HCT116 (cell line): Measurements from ENCODE around the gene ZC3H13. TPM values are rescaled to one million over a fixed set of nuclear protein-coding genes. Genes with fewer than 3 reads are reported as not detected.

Experiments used
- ATAC-seq: fragments of 200-7000 bp; cut with Tn5 transposase; 2 replicates; pipeline ENCODE4 v1.9.1; 2020; ENCODE audit warnings: mild to moderate bottlenecking, moderate library complexity
- BruUV-seq: library from RNA; stranded (reverse); fragments of 400-500 nt; replicated peaks from 2 replicates; lab custom pipeline; 2021; lab: Mats Ljungman, UMichigan
- CTCF ChIA-PET: fragments of 300-600 bp; sonication (Branson Sonifier 250); formaldehyde crosslinking; loops from one replicate; lab custom pipeline; 2021; ENCODE audit warnings: antibody characterized with exemption; lab: Charles Lee
- POLR2A ChIA-PET: fragments of 300-600, 350-600 bp; sonication (Branson Sonifier 250); formaldehyde crosslinking; loops from one replicate; lab custom pipeline; 2021; ENCODE audit warnings: antibody characterized with exemption; lab: Charles Lee
- RAD21 ChIA-PET, 2 experiments: fragments of 300-600 bp; sonication (Branson Sonifier 250); formaldehyde crosslinking; loops; one replicate each; lab custom pipeline; 2023; ENCODE audit warnings: low total read pairs in 2 of 2; ENCODE audit not compliant: uncharacterized antibody in 2 of 2, unreplicated experiment in 2 of 2, low non-redundant PET in 1 of 2; lab: Charles Lee
- DNase-seq: peaks from one replicate; pipeline ENCODE4 v3.0.0-alpha.2; 2010; ENCODE audit warnings: low read depth, low spot score
- H2AFZ ChIP-seq: fragments of 200-600 bp; shearing (Covaris generic), sonication (generic); 2 replicates; pipeline ENCODE4 v1.6.1; 2017; ENCODE audit warnings: low read depth, mixed run types, mixed read lengths, antibody characterized with exemption, low read length; ENCODE audit not compliant: poor library complexity, severe bottlenecking
- H3K27ac ChIP-seq: 2 replicates; pipeline ENCODE4 v1.5.1; 2012; ENCODE audit warnings: low read depth, low read length
- H3K27me3 ChIP-seq: fragments of 200-600 bp; sonication (generic); 2 replicates; pipeline ENCODE4 v1.6.1; 2016; ENCODE audit warnings: mixed run types, low read length, mixed read lengths; ENCODE audit not compliant: insufficient read depth
- H3K36me3 ChIP-seq, 2 experiments: fragments of 200-500 bp in 1 of 2; fragments of 200-600 bp in 1 of 2; sonication (Bioruptor generic) in 1 of 2; sonication (generic) in 1 of 2; 2 replicates each; pipeline versions ENCODE4 v1.5.1 to v1.6.1; 2014 to 2016; ENCODE audit warnings: low read length in 2 of 2, inconsistent platforms in 1 of 2, mixed read lengths in 1 of 2, mixed run types in 1 of 2; ENCODE audit not compliant: insufficient read depth in 2 of 2, control insufficient read depth in 1 of 2
- H3K4me1 ChIP-seq, 2 experiments: fragments of 200-600 bp in 1 of 2; sonication (generic) in 1 of 2; 2 replicates each; pipeline versions ENCODE4 v1.5.1 to v1.6.1; 2012 to 2017; ENCODE audit warnings: low read length in 2 of 2, inconsistent platforms in 1 of 2, mild to moderate bottlenecking in 1 of 2, mixed read lengths in 1 of 2, mixed run types in 1 of 2, moderate library complexity in 1 of 2; ENCODE audit not compliant: insufficient read depth in 2 of 2, control insufficient read depth in 1 of 2
- H3K4me2 ChIP-seq: fragments of 200-600 bp; sonication (generic); 2 replicates; pipeline ENCODE4 v1.6.1; 2017; ENCODE audit warnings: mixed run types, low read length, mixed read lengths
- H3K4me3 ChIP-seq, 2 experiments: fragments of 200-600 bp in 1 of 2; sonication (generic) in 1 of 2; replicated peaks in 1 of 2; 2 replicates each; pipeline ENCODE4 v1.5.1; 2011 to 2016; ENCODE audit warnings: low read length in 2 of 2, control low read depth in 1 of 2, low read depth in 1 of 2, mild to moderate bottlenecking in 1 of 2, mixed read lengths in 1 of 2, mixed run types in 1 of 2
- H3K79me2 ChIP-seq: fragments of 200-600 bp; sonication (generic); 2 replicates; pipeline ENCODE4 v1.6.1; 2017; ENCODE audit warnings: mild to moderate bottlenecking, mixed run types, low read length, moderate library complexity, mixed read lengths; ENCODE audit not compliant: insufficient read depth
- H3K9ac ChIP-seq: fragments of 200-600 bp; sonication (generic); 2 replicates; pipeline ENCODE4 v1.6.1; 2016; ENCODE audit warnings: low read length, mixed read lengths
- H3K9me2 ChIP-seq: fragments of 200-600 bp; sonication (generic), shearing (Covaris generic); 2 replicates; pipeline ENCODE4 v1.6.1; 2017; ENCODE audit warnings: mixed run types, mild to moderate bottlenecking, moderate library complexity; ENCODE audit not compliant: insufficient read depth
- H3K9me3 ChIP-seq, 2 experiments: fragments of 200-500 bp in 1 of 2; fragments of 200-600 bp in 1 of 2; sonication (Bioruptor generic) in 1 of 2; sonication (generic) in 1 of 2; 2 replicates each; pipeline ENCODE4 v1.6.1; 2014 to 2017; ENCODE audit warnings: low read length in 2 of 2, mixed read lengths in 2 of 2, inconsistent platforms in 1 of 2, low read depth in 1 of 2, mild to moderate bottlenecking in 1 of 2, mixed run types in 1 of 2, moderate library complexity in 1 of 2; ENCODE audit not compliant: control insufficient read depth in 1 of 2, insufficient read depth in 1 of 2
- H4K20me1 ChIP-seq: fragments of 200-600 bp; sonication (generic), shearing (Covaris generic); 2 replicates; pipeline ENCODE4 v1.6.1; 2017; ENCODE audit warnings: mixed run types, mild to moderate bottlenecking, moderate library complexity; ENCODE audit not compliant: insufficient read depth
- CBX3 ChIP-seq: IDR thresholded peaks from 2 replicates; pipeline ENCODE4 v1.6.1; 2012; ENCODE audit warnings: low read depth
- CEBPB ChIP-seq: IDR thresholded peaks from 2 replicates; pipeline ENCODE4 v1.6.1; 2012; ENCODE audit warnings: low read depth
- EGR1 ChIP-seq: IDR thresholded peaks from 2 replicates; pipeline ENCODE4 v1.6.1; 2012; ENCODE audit warnings: low read depth
- ELF1 ChIP-seq: IDR thresholded peaks from 2 replicates; pipeline ENCODE4 v1.6.1; 2012; ENCODE audit warnings: low read depth, borderline replicate concordance
- EZH2 ChIP-seq: fragments of 200-600 bp; sonication (generic); IDR thresholded peaks from 2 replicates; pipeline ENCODE4 v1.6.1; 2017; ENCODE audit warnings: antibody characterized with exemption, mixed run types
- EZH2phosphoT487 ChIP-seq: fragments of 200-600 bp; IDR thresholded peaks from 2 replicates; pipeline ENCODE4 v1.6.1; 2018; ENCODE audit warnings: antibody characterized with exemption, borderline replicate concordance
- FOSL1 ChIP-seq: IDR thresholded peaks from 2 replicates; pipeline ENCODE4 v1.6.1; 2012; ENCODE audit warnings: low read depth
- JUND ChIP-seq: IDR thresholded peaks from 2 replicates; pipeline ENCODE4 v1.6.1; 2012
- POLR2A ChIP-seq: IDR thresholded peaks from 2 replicates; pipeline ENCODE4 v1.7.0; 2011; ENCODE audit warnings: borderline replicate concordance; ENCODE audit not compliant: insufficient read depth, insufficient read length; ENCODE audit errors: extremely low read depth
- POLR2AphosphoS5 ChIP-seq: IDR thresholded peaks from 2 replicates; pipeline ENCODE4 v1.6.1; 2011; ENCODE audit warnings: mild to moderate bottlenecking, low read depth, low read length, moderate library complexity
- RAD21 ChIP-seq: IDR thresholded peaks from 2 replicates; pipeline ENCODE4 v1.6.1; 2012; ENCODE audit warnings: low read depth, mild to moderate bottlenecking
- SIN3A ChIP-seq: IDR thresholded peaks from 2 replicates; pipeline ENCODE4 v1.6.1; 2012; ENCODE audit warnings: low read depth
- SP1 ChIP-seq: IDR thresholded peaks from 2 replicates; pipeline ENCODE4 v1.6.1; 2012; ENCODE audit warnings: low read depth
- SRF ChIP-seq: IDR thresholded peaks from 2 replicates; pipeline ENCODE4 v1.6.1; 2012; ENCODE audit warnings: low read depth
- YY1 ChIP-seq: IDR thresholded peaks from 2 replicates; pipeline ENCODE4 v1.6.1; 2011; ENCODE audit warnings: low read length, low read depth, moderate library complexity, mild to moderate bottlenecking; ENCODE audit not compliant: insufficient replicate concordance; ENCODE audit errors: extremely low read depth
- intact Hi-C: fragments of 100-400 bp; cut with micrococcal nuclease; formaldehyde crosslinking; loops from 2 replicates; pipeline ENCODE4 v1.10.0; 2022
- total RNA-seq: library from RNA; stranded (reverse); gene quantifications from one replicate; pipeline ENCODE4 v1.2.1, GENCODE V29; 2021; ENCODE audit not compliant: unreplicated experiment
- TF ChIP-seq, protein P1 (sequence below): IDR thresholded peaks from 2 replicates; pipeline ENCODE4 v1.6.1; 2012
- TF ChIP-seq, protein P2 (sequence below): IDR thresholded peaks from 2 replicates; pipeline ENCODE4 v1.6.1; 2011; ENCODE audit warnings: mild to moderate bottlenecking, low read length, moderate library complexity; ENCODE audit not compliant: insufficient replicate concordance; ENCODE audit errors: extremely low read depth
- TF ChIP-seq, protein P3 (sequence below): IDR thresholded peaks from 2 replicates; pipeline ENCODE4 v1.6.1; 2012; ENCODE audit warnings: low read depth

ZC3H13 gene
- total RNA-seq, 1 experiment from 2014 or later, result 37.9 TPM

DNA sequence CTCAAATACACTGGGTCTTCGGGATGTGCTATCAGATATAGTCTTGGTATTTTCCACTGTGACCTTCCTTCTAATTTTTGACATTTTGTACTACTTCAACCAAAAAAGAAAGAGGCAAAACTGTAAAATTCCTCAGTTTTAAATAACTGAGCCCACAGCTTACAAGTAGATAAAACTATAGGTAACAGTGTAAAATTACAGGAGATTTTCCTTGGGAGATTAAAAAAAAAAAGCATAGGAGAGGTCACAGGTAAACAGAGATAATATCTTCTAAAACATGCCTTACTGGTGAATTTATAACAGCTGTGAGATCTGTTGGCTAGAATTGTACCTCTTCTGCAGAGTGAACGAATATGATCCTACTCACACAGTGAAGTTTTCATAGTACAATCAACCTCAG is 7.1 kb downstream of the ZC3H13 start:
- H3K36me3 ChIP-seq, result peaks cover 5% of the 10 kb centered on the region in 2 experiments; a peak in 2 of 4 replicates
- ChIA-PET CTCF (no interaction called here), POLR2A (no interaction called here)
- no peak for DNase-seq
- H2AFZ ChIP-seq, result no peak overlapping the region
- no peaks in the 10 kb centered on the region for H3K9me2 ChIP-seq
- BruUV-seq, result no TSS peak
- H3K9me3 ChIP-seq, result no peaks in the 10 kb centered on the region
- no peaks in the 10 kb centered on the region for H3K27me3 ChIP-seq
- TF ChIP-seq POLR2AphosphoS5 (no peak), SIN3A (no peak), SP1 (no peak), CBX3 (no peak), SRF (no peak), POLR2A (no peak), EGR1 (no peak), EZH2phosphoT487 (no peak), RAD21 (no peak), ELF1 (no peak), JUND (no peak), FOSL1 (no peak), CEBPB (no peak), EZH2 (no peak), YY1 (no peak)
- TF ChIP-seq, protein P1, sequence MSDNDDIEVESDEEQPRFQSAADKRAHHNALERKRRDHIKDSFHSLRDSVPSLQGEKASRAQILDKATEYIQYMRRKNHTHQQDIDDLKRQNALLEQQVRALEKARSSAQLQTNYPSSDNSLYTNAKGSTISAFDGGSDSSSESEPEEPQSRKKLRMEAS, result no peak
- TF ChIP-seq, protein P2, sequence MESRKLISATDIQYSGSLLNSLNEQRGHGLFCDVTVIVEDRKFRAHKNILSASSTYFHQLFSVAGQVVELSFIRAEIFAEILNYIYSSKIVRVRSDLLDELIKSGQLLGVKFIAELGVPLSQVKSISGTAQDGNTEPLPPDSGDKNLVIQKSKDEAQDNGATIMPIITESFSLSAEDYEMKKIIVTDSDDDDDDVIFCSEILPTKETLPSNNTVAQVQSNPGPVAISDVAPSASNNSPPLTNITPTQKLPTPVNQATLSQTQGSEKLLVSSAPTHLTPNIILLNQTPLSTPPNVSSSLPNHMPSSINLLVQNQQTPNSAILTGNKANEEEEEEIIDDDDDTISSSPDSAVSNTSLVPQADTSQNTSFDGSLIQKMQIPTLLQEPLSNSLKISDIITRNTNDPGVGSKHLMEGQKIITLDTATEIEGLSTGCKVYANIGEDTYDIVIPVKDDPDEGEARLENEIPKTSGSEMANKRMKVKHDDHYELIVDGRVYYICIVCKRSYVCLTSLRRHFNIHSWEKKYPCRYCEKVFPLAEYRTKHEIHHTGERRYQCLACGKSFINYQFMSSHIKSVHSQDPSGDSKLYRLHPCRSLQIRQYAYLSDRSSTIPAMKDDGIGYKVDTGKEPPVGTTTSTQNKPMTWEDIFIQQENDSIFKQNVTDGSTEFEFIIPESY, result no peak
- TF ChIP-seq, protein P3, sequence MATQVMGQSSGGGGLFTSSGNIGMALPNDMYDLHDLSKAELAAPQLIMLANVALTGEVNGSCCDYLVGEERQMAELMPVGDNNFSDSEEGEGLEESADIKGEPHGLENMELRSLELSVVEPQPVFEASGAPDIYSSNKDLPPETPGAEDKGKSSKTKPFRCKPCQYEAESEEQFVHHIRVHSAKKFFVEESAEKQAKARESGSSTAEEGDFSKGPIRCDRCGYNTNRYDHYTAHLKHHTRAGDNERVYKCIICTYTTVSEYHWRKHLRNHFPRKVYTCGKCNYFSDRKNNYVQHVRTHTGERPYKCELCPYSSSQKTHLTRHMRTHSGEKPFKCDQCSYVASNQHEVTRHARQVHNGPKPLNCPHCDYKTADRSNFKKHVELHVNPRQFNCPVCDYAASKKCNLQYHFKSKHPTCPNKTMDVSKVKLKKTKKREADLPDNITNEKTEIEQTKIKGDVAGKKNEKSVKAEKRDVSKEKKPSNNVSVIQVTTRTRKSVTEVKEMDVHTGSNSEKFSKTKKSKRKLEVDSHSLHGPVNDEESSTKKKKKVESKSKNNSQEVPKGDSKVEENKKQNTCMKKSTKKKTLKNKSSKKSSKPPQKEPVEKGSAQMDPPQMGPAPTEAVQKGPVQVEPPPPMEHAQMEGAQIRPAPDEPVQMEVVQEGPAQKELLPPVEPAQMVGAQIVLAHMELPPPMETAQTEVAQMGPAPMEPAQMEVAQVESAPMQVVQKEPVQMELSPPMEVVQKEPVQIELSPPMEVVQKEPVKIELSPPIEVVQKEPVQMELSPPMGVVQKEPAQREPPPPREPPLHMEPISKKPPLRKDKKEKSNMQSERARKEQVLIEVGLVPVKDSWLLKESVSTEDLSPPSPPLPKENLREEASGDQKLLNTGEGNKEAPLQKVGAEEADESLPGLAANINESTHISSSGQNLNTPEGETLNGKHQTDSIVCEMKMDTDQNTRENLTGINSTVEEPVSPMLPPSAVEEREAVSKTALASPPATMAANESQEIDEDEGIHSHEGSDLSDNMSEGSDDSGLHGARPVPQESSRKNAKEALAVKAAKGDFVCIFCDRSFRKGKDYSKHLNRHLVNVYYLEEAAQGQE, result no peak
- TF ChIP-seq, all 23 proteins: peak for 0
- H3K79me2 ChIP-seq, result peaks cover 78% of the 10 kb centered on the region
- no peaks in the 10 kb centered on the region for H3K4me1 ChIP-seq
- no peak overlapping the region for H3K4me2 ChIP-seq
- no peak overlapping the region for H3K27ac ChIP-seq
- intact Hi-C loops, result no loop called here
- peaks cover 4% of the 10 kb centered on the region; the same call in 1 of the 2 replicates for H4K20me1 ChIP-seq
- RAD21 ChIA-PET, result no interaction called here
- H3K4me3 ChIP-seq, result no peak overlapping the region
- no peak overlapping the region for H3K9ac ChIP-seq
- no peak for ATAC-seq
